GM12878 (cell line): ENCODE results near the gene LHFPL2. TPM values are rescaled to one million over a fixed set of nuclear protein-coding genes. Genes with fewer than 3 reads are reported as not detected.

Source experiments
- ASH2L ChIP-seq: fragments of 300-600, 200-600 bp; sonication (generic); IDR thresholded peaks from 2 replicates; pipeline ENCODE4 v1.6.1; 2017; ENCODE audit warnings: low read depth, mild to moderate bottlenecking, borderline replicate concordance
- CBFB ChIP-seq: IDR thresholded peaks from 2 replicates; pipeline ENCODE4 v1.6.1; 2016; ENCODE audit warnings: antibody characterized with exemption, low read depth
- CEBPB ChIP-seq, 2 experiments: fragments of 150-350 bp in 1 of 2; IDR thresholded peaks; 2 replicates each; pipeline ENCODE4 v1.6.1; 2012 to 2014; ENCODE audit warnings: low read depth in 2 of 2, low read length in 2 of 2, borderline replicate concordance in 1 of 2, inconsistent platforms in 1 of 2
- CEBPZ ChIP-seq: fragments of 150-350 bp; IDR thresholded peaks from 2 replicates; pipeline ENCODE4 v1.6.1; 2016; ENCODE audit warnings: low read depth, low read length
- EED ChIP-seq: sonication (generic); IDR thresholded peaks from 2 replicates; pipeline ENCODE4 v1.6.1; 2016; ENCODE audit warnings: antibody characterized with exemption, low read depth
- MTA2 ChIP-seq: fragments of 450-650 bp; IDR thresholded peaks from 2 replicates; pipeline ENCODE4 v1.6.1; 2016; ENCODE audit warnings: low read depth, mild to moderate bottlenecking, moderate library complexity
- NR2F1 ChIP-seq: fragments of 450-650 bp; conservative IDR thresholded peaks from 2 replicates; pipeline ENCODE4 v1.6.1; 2017; ENCODE audit warnings: mild to moderate bottlenecking
- POLR2A ChIP-seq: IDR thresholded peaks from 2 replicates; pipeline ENCODE4 v1.6.1; 2011; ENCODE audit warnings: low read depth, mild to moderate bottlenecking, low read length
- RELB ChIP-seq: fragments of 450-650 bp; IDR thresholded peaks from 2 replicates; pipeline ENCODE4 v1.6.1; 2017; ENCODE audit warnings: low read depth, mild to moderate bottlenecking, moderate library complexity
- ZNF384 ChIP-seq: IDR thresholded peaks from 2 replicates; pipeline ENCODE4 v1.6.1; 2012; ENCODE audit warnings: low read depth, mild to moderate bottlenecking, low read length, improper control_type of control experiment, borderline replicate concordance
- polyA plus RNA-seq, 11 experiments: library from polyadenylated mRNA; depleted of rRNA in 4 of 11; unstranded in 6 of 11; stranded (reverse) in 5 of 11; fragments of >200 nt; fragmentation: Nextera tagmentation in 4 of 11; fragmentation: Illumina TruSeq in 1 of 11; extraction: Ambion mirVana in 4 of 11; extraction: Trizol in 1 of 11; gene quantifications; 1 replicate in 1 of 11; 2 replicates in 10 of 11; pipeline versions ENCODE4 v1.2.1 to v1.2.3, GENCODE V29; 2011 to 2016; ENCODE audit warnings: inconsistent platforms in 2 of 11, missing spikeins in 2 of 11, low read depth in 1 of 11
- total RNA-seq, 4 experiments: library from RNA; depleted of rRNA in 3 of 4; stranded (reverse); fragments of >200 nt in 3 of 4; fragmentation: Illumina TruSeq in 1 of 4; extraction: Trizol in 1 of 4; gene quantifications; 2 replicates each; pipeline versions ENCODE4 v1.2.1 to v1.2.3, GENCODE V29; 2013 to 2021

Gene LHFPL2
- total and polyA plus RNA-seq, 10 of the 15 experiments (the other 5 are each of a cell fraction or from before 2014, with no cell fraction given) = 4.1 to 21.8 (median 12.5) TPM

GRCh38 chr5:78597068-78597973, 51.3 kb downstream of the LHFPL2 start (continued):
- TF ChIP-seq ASH2L = no peak
- TF ChIP-seq CEBPZ = no peak
- TF ChIP-seq NR2F1 = no peak
- TF ChIP-seq CBFB = no peak
- TF ChIP-seq POLR2A = no peak
- TF ChIP-seq CEBPB (IDR thresholded peaks at IDR 0.05; ENCODE audit: borderline replicate concordance in 1 of 2, low read depth in 2 of 2, low read length in 2 of 2) = no peak
- TF ChIP-seq MTA2 = no peak
- TF ChIP-seq RELB = no peak
- TF ChIP-seq EED = no peak
- TF ChIP-seq ZNF384 = no peak
